Adrenal gland (tissue), 5 donors: Measurements from ENCODE around the gene PANK2.

Experiments
- POLR2A ChIP-seq, 2 donors: fragments of 450-650 bp; IDR thresholded peaks; one replicate each; pipeline ENCODE4 v1.6.1; 2017; ENCODE audit warnings: antibody characterized with exemption in 2 of 2, mild to moderate bottlenecking in 2 of 2, moderate library complexity in 1 of 2
- TF ChIP-seq, protein P1 (sequence below), 6 experiments: fragments of 450-650 bp in 4 of 6; fragments of 200-600 bp in 2 of 6; sonication (generic) in 1 of 6; IDR thresholded peaks; 1 replicate in 5 of 6; 2 replicates in 1 of 6; pipeline versions ENCODE4 v1.5.1 to v1.8.0; 2016 to 2021; ENCODE audit warnings: antibody characterized with exemption in 6 of 6, mild to moderate bottlenecking in 2 of 6, moderate library complexity in 1 of 6
- donor health status: DM: no; HTN: no; CAD: no.

- TF ChIP-seq POLR2A (IDR thresholded peaks at IDR 0.05) = no peak
- TF ChIP-seq, protein P1, sequence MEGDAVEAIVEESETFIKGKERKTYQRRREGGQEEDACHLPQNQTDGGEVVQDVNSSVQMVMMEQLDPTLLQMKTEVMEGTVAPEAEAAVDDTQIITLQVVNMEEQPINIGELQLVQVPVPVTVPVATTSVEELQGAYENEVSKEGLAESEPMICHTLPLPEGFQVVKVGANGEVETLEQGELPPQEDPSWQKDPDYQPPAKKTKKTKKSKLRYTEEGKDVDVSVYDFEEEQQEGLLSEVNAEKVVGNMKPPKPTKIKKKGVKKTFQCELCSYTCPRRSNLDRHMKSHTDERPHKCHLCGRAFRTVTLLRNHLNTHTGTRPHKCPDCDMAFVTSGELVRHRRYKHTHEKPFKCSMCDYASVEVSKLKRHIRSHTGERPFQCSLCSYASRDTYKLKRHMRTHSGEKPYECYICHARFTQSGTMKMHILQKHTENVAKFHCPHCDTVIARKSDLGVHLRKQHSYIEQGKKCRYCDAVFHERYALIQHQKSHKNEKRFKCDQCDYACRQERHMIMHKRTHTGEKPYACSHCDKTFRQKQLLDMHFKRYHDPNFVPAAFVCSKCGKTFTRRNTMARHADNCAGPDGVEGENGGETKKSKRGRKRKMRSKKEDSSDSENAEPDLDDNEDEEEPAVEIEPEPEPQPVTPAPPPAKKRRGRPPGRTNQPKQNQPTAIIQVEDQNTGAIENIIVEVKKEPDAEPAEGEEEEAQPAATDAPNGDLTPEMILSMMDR (IDR thresholded peaks at IDR 0.05) = no peak
These were observed 42.5 kb downstream of the PANK2 start for GRCh38 chr20:3931664-3932063.
